IPS-NIHi11 (cell line): ENCODE data around the gene MDFI.

Experiments
- DNase-seq: peaks from one replicate; pipeline ENCODE4 v3.0.0; 2012; ENCODE audit warnings: mixed read lengths, low spot score

MDFI gene

GRCh38 chr6:41672816-41673703 lies 34.8 kb downstream of the MDFI start:
- no peak for DNase-seq

GRCh38 chr6:41673704-41674000 lies 35.4 kb downstream of the MDFI start:
- no peak for DNase-seq

GRCh38 chr6:41674231-41675000 lies 36.1 kb downstream of the MDFI start:
- no peak for DNase-seq

- no peak for DNase-seq
Measured at GRCh38 chr6:41675176-41675775, 37.0 kb downstream of the MDFI start.

- no peak for DNase-seq
Measured at GRCh38 chr6:41675992-41676391, 37.7 kb downstream of the MDFI start.

GRCh38 chr6:41676431-41676830 lies 38.2 kb downstream of the MDFI start:
- DNase-seq: no peak

GRCh38 chr6:41677124-41677921 lies 39.1 kb downstream of the MDFI start:
- no peak for DNase-seq

- DNase-seq: no peak
Measured at GRCh38 chr6:41678511-41679084, 40.3 kb downstream of the MDFI start.

- DNase-seq: no peak
Measured at GRCh38 chr6:41679696-41680095, 41.4 kb downstream of the MDFI start.

GRCh38 chr6:41680182-41680965 lies 42.1 kb downstream of the MDFI start:
- no peak for DNase-seq

GRCh38 chr6:41682056-41682477 lies 43.8 kb downstream of the MDFI start:
- DNase-seq: peak; percentile 95

GRCh38 chr6:41682497-41683272 lies 44.4 kb downstream of the MDFI start:
- no peak for DNase-seq

- no peak for DNase-seq
Measured at GRCh38 chr6:41683273-41683522, 44.9 kb downstream of the MDFI start.

- DNase-seq: peak; percentile 91
Measured at GRCh38 chr6:41683523-41684310, 45.4 kb downstream of the MDFI start.

- no peak for DNase-seq
Measured at GRCh38 chr6:41684311-41685180, 46.3 kb downstream of the MDFI start.

GRCh38 chr6:41685641-41686380 lies 47.5 kb downstream of the MDFI start:
- no peak for DNase-seq

GRCh38 chr6:41687501-41688175 lies 49.4 kb downstream of the MDFI start:
- peak; percentile 73 for DNase-seq
